Stimulated activated CD4-positive, alpha-beta T cell treated with anti-CD3 and anti-CD28 coated beads, Interleukin-12 subunit alpha, Interleukin-12 subunit beta, amount 100 ng/mL, for 24 hours (primary cell): ENCODE measurements around the gene PIGM.
"Not testable (repeated sequence)": the region's sequence is repeated elsewhere in the genome, so short reads cannot be mapped to it uniquely, and the experiment has no call there.

Experiments
- DNase-seq, 2 experiments: peaks; one replicate each; pipeline ENCODE4 v3.0.0-alpha.2; 2020; ENCODE audit warnings: low read depth in 2 of 2

PIGM gene

DNA sequence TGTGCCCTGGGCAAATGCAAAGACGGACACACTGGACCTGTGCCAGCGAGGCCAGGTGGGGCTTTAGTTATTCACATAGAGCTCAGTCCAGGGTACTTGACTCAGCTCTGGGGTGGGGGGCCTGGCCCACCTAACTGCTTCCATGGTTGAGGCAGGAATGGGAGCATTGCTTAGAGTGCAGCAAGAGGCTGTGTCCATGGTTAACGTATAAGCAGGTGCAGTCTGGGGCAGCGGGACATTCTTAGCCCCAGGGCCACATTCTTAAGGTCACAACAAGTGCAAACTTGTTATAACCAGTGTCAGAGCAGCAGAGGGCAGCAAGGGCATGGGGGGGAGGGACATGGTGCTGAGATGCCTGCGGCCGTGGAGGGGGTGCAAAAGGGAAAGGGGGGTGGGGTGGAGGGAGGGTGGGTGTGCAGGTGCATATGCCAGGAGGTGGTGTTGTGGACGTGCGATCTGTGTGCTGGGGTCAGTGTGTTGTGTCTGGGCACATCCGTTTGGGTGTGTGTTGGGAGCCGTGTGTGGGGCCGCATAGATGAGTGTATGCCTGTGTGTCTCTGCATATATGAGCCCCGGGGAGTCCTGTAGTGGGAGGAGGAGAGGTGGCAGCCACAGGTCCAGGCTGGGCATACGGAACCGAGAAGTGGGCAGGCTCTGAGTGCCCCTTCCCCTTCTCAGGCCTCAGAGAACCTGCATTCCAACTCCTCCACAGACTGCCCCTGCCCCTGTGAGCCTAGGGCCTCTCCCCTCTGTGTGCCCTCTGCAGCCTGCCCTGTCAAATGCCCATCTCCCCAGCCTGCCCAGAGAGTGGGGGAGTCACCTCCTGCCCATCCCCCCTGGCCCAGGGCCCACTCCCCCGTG is 29.8 kb upstream of the PIGM start:
- no peak for DNase-seq

GRCh38 chr1:160058087-160058486 is 26.3 kb upstream of the PIGM start:
- DNase-seq: no peak

- no peak for DNase-seq
Observed at GRCh38 chr1:160056648-160057169, 24.9 kb upstream of the PIGM start.

DNA sequence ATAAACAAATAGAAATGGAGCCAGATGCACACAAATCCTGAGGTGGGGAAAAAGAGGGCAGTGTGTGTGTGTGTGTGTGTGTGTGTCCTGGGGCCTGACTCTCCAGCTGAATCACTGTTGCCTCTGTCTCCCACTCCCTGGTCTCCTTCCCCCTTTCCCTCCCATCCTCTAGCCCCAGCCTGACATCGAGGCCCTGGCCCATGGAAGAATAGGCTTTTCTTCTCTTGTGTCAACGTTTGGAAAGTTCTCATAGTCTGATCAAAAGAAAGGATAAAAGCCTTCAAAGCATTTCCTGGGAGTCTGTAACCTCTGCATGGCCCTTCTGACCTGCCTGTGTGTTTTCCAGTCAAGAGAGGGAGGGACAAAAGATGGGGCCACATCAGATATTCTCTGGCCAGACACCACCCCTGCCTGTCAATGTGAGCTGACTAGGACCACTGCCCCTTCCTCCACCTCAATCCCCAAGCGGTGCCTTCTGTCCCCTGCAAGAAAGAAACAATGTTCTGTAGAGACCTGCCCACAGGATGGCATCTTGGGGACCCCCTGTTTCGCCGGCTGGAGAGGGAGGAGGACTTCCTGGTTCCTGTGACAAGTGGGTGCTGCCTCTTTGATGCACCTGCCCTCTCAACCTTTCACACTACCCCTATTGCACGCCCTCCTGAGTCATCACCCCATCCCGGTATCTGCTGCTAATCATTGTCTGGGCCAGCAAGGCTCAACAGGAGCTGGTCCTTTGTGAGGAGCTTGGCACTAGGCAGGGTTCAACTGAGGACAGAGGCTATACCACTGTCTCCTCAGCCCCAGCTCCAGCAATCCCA is 22.0 kb upstream of the PIGM start:
- DNase-seq: no peak

DNA sequence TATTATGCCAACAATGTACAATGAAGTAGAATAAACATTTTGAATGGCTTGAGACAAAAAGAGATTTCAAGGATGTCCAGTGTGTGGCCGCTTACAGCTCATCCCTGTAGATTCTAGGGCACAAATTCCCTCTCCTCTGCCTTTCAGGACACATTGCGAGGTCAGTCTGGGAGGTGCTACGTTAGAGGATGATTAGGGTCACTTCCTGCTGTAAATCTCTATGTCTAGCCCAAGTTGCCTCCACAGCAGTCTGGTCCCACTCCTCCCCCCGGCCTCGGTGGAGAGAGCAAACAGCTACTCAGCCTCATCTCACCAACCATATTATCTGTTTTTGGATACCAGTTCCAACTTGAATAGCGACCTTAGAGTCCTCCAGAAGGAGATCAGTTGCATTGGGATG is 21.1 kb upstream of the PIGM start:
- no peak for DNase-seq

DNA sequence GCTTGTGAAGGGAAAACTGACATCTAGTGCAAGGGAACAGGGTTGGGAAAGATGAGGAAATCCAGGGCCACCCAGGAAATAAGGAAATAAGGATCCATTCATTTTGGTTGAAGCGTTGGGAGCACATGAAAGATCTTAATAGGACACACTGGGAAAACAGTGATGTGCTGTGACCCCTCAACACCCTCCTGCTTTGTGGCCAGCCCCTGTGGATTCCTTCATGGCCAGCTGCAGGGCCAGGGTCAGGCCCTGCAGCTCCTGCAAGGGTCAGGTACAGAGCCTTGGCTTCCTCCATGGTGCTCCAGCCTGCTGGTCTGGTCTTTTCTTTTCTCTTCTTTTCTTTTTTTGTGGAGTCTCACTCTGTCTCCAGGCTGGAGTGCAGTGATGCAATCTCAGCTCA is 18.8 kb upstream of the PIGM start:
- DNase-seq: no peak

GRCh38 chr1:160050182-160050581 is 18.4 kb upstream of the PIGM start:
- DNase-seq: not testable (repeated sequence)

GRCh38 chr1:160049101-160049500 is 17.3 kb upstream of the PIGM start:
- DNase-seq: no peak

DNA sequence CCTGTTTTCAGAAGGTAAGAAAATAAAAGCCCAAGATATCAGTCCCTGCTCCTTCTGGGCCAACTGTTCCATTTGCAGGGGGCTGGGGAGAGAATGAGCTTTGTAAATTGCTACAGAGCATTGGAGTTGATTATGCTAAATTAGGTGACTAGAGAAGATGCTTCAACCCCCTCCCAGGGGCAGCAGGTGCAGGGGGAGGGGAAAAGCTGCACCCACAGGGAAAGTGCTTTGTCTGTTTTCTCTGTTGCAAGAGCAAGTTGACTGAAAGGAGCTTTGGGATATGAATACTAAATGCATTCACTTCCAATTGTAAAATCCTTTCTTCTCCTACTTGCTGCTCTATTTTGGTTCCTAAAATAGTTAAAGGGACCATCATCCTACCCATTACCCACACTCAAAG is 16.5 kb upstream of the PIGM start:
- no peak for DNase-seq

DNA sequence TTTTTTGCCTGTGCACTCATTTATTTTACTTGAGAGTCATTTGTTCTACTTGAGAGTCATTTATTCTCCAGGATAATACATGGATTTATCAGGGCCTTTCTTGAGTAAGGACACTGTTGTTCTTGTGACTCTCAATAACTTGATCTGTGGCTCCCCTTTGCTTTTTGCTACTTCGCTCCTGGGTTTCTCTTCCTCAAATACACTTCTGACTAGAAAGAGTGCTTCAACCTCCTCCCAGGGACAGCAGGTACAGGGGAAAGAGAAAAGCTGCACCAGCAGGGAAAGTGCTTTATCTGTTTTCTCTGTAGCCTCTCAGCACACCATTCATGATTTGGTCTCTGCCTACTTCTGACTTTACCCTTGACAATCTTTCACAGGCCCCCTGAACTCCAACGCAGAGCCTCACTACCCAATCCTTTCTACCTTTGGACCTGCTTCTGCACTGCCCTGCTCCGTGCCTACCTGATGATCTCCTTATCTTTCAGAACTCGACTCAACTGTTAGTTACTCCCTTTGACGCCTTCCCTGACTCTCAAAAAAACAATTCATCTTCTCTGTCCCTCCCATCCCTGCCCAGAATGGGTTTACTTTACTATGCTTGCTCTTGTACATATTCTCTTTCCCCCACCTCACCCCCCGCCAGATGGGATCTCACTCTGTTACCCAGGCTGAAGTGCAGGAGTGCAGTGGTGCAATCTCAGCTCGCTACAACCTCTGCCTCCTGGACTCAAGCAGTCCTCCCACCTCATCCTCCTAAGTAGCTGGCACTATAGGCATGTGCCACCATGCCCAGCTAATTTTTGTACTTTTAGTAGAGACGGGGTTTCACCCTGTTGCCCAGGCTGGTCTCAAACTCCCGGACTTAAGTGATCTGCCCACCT is 15.6 kb upstream of the PIGM start:
- DNase-seq: no peak

DNA sequence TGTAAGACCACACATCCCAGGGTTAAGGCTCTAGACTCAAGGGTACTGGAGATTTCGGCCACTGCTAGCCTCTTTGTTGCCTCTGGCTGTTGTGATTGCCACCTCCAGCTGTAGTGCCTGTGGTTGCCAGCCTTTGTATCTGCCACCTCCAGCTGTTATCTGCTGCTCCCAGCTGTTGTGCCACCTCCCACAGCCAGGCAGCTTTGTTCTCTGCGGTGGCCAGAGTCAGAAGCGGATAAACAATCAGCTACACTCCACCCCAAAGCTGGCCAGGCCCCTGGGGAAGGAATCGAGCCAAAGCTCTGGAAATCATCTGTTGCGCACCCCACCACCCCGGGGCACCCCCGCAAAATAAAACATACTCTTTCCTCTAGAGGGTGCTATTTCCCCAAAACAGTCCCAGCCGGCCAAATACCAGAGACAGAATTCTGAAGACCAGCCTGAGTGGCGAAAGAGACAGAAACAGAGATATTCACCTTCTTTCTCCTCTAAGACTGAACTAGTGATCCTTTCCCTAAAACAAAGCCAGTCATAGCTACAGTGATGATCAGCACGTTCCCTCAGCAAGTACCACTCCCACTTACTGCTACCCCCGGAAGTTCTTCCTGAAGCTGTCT is 14.8 kb upstream of the PIGM start:
- DNase-seq: peak in 1 of 2 experiments; percentile 19

DNA sequence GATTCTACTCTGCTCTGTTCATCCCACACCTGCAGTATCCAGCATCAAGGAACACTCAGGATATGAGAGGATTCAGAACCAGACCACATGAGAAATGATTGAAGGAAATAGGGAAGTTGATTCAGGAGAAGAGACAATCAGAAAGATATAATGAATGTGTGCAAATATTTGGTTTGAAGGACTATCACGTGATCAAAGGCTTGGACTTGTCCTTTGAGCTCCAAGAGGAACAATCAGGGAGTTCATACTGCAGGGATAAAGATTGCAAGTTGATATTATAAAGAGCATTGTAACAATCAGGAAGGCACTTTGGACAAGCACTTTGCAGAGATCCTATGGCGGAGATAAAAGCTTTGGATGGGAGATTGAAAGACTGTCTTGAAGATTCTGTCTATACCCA is 13.9 kb upstream of the PIGM start:
- no peak for DNase-seq

DNA sequence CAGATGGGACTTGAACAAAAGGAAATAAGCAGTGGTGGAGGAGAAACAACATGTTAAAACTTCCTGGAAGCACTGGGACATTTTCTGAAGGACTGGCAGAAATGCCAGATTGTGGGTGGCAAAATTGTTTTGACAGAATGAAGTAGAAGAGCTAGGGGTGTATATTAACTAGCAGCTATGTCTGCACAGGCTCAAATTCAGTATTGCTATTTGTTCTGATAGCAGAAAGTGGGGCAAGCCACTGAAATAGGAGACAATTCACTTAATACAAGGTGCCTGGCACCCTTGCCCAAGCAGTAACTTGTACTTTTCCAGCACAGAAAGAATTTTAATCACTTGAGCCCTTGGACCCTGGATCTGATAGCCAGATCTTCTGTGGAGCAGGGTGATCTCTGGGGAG is 11.8 kb upstream of the PIGM start:
- DNase-seq: no peak

GRCh38 chr1:160040476-160040875 is 8.7 kb upstream of the PIGM start:
- DNase-seq: no peak

DNA sequence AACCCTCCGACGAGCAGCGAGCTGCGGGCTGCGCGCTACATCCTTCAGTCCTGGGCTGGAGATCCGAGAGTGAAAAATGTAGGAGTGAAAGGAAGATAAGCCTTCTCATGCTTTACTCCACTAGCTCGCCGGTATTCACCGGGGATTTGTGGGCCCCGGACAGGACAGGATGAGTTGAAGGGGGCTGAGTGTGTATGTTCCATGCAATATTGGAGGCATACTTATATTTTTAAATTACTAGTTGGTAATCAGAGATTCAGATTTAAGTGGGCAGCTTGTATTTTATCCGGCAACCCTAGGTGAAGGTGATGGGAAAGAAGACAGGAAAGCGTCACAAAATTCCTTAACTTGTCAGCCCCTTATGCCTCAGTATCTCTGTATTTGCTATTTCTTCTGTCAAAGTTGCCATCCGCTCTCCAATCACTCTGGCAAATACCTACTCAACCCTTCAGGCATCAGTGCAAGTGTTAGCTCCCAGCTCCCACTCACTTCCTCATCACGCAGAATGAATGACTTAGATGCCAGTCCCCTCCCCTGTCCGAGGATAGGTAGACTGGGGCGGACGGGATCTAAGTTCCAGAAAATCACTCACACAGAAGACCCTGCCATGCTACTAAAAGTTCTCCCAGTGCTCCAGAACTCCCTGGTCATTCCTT is 503 bp upstream of the PIGM start:
- DNase-seq: no peak

GRCh38 chr1:160030657-160031364 is 979 bp downstream of the PIGM start:
- no peak for DNase-seq

DNA sequence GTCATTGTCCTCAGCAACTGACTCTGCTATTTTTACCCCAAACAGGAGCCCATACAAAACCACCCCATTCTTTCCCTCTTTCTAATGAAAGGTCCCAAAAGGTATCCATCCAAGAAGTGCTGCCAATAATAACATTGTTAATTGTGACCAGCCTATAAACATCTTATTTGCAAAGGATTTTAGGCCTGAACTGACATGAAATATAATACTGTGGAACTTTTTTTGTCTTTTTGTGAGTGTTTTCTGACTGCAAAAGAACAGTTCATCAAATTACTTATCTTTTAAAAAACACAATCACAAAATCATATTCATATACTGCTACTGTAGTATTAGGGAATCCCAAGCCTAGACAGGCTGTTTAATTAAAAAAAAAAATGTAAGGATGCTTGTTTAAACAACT is 3.4 kb downstream of the PIGM start:
- no peak for DNase-seq

DNA sequence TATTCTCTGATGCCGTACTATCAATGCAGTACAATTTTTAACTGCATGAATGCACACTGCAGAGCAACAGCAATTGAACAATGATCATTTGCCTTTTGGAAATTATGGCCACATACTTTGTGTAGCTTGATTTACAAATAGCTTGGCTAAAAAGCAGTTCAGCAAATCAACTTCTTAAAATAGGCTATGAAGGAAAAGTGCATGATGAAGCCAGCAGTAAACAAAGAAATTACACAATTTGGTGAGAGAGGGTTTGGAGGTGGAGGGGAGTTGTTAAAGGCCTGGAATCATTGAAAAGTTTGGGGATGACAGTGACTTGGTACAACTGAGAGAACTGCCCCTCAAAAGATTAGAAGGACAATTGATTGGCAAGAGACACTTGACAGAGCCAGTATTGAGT is 6.5 kb downstream of the PIGM start:
- no peak for DNase-seq

DNA sequence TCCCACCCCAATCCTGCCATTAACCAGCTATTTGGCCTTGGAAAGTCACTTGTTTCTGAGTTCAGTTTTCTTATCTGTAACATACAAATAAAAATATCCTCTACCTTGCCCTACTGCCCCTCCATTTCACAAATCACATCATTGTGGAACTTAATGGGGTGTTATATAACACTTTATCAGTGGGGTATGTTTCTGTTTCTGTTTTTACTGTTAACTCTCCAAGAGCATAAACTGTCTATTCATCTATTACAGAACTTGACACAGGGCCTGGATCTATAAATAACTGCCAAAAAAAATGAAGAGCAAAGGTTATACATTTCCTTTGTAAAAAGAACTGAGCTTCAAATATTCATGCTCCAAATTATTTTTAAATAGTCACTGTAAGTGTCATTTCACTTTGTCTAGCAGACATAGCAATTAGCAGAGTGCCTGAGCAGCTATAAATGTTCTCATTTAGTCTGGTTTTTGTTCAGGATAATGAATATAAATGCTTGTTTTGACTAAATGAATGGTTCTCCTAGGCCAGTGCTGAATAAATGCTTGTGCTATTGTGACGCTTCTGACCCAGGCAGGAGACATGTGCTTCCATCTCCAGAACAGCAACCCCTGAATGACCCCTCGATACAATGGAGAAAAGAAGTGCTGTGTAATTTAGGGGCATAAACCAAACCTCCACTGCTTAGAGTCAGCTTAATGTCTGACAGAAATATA is 7.4 kb downstream of the PIGM start:
- no peak for DNase-seq
